GM21576 (cell line): ENCODE measurements around the gene AIF1L.

Experiments
- ATAC-seq: cut with Tn5 transposase; IDR thresholded peaks from one replicate; pipeline ENCODE4 v1.9.1; 2021; ENCODE audit warnings: mild to moderate bottlenecking, moderate library complexity; ENCODE audit not compliant: unreplicated experiment

Gene AIF1L

GRCh38 chr9:131161585-131161984, 65.3 kb downstream of the AIF1L start:
- no peak for ATAC-seq

DNA sequence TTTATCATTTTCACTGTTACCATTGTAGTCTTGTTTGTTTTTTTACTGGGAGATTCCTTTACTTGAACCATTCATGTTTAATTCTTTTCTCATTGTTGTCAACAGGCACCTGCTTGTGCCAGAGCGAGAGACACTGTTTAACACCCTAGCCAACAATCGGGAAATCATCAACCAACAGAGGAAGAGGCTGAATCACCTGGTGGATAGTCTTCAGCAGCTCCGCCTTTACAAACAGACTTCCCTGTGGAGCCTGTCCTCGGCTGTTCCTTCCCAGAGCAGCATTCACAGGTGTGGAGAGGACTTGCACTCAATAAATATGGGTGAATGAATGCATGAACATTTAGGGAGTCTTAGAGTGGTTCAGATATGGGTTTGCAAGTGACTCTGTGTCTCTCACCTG, 66.6 kb downstream of the AIF1L start:
- ATAC-seq, result no peak

DNA sequence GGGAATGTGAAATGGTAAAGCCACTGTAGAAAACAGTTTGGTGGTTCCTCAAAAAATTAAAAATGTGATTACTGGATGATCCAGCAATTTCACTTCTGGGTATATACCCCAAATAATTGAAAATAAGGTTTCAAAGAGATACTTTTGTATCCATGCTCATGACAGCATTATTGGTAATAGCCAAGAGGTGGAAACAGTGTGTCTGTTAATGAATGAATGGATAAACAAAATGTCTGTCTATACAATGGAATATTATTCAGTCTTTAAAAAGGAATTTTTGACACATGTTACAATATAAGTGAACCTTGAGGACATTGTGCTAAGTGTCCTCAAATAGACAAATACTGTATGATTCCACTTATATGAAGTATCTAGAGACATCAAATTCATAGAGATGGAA, 69.2 kb downstream of the AIF1L start:
- no peak for ATAC-seq

GRCh38 chr9:131167146-131167692, 70.9 kb downstream of the AIF1L start:
- ATAC-seq, result no peak

- no peak for ATAC-seq
Observed at GRCh38 chr9:131167936-131168335, 71.6 kb downstream of the AIF1L start.

DNA sequence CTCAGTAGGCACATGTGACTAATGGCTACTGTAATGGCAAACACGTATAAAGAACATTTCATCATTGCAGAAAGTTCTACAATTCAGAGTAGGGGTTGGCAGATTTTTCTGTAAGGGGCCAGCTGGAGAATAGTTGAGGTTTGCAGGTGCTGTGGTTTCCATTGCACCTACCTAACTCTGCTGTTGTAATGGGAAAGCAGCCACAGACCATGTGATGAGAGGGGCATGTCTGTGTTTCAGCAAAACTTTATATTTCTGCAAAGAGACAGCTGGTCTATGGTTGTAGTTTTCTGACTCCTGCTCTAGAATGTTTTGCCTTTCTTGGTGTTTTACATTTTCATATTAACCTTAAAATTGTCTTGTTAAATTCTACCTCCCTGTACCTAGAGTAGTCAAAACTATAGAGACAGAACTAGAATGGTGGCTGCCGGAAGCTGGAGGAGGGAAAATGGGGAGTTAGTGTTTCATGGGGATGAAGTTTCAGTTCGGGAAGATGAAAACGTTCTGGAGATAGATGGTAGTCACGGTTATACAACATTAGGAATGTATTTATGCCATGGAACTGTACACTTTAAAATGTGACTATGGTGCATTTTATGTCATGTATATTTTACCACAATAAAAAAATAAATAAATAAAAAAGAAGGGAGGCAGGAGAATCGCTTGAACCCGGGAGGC, 73.4 kb downstream of the AIF1L start:
- no peak for ATAC-seq
